ENCODE results near the gene ORMDL1.

ORMDL1 gene

GRCh38 chr2:189783927-189784867, at the start of gene ORMDL1, which contains the start of gene PMS1:
Gene ORMDL1, minus strand, starts transcription at chr2:189784339. Its CDS starts 1,744 bp downstream, at chr2:189782595.
Gene PMS1, plus strand, starts transcription at chr2:189784450. Its CDS starts 7,360 bp downstream, at chr2:189791810.
- DNase-seq, result peak; percentile 92

- peak; percentile 79 for DNase-seq
These were observed 46.4 kb upstream of the ORMDL1 start for GRCh38 chr2:189830510-189830909.

GRCh38 chr2:189829102-189829833, 45.1 kb upstream of the ORMDL1 start:
- DNase-seq, result no peak

- no peak for DNase-seq
These were observed 41.9 kb upstream of the ORMDL1 start for GRCh38 chr2:189826039-189826438.

- no peak for DNase-seq
These were observed 40.7 kb upstream of the ORMDL1 start for GRCh38 chr2:189824694-189825396.

GRCh38 chr2:189821953-189822748, 38.0 kb upstream of the ORMDL1 start:
- no peak for DNase-seq

GRCh38 chr2:189819297-189819704, 35.2 kb upstream of the ORMDL1 start:
- DNase-seq, result no peak

GRCh38 chr2:189818249-189819038, 34.3 kb upstream of the ORMDL1 start:
- DNase-seq, result no peak

GRCh38 chr2:189803431-189803830, 19.3 kb upstream of the ORMDL1 start:
- DNase-seq, result no peak

GRCh38 chr2:189802396-189802912, 18.3 kb upstream of the ORMDL1 start:
- no peak for DNase-seq

GRCh38 chr2:189799531-189799930, 15.4 kb upstream of the ORMDL1 start:
- no peak for DNase-seq

- no peak for DNase-seq
These were observed 14.8 kb upstream of the ORMDL1 start for GRCh38 chr2:189799030-189799331.

- DNase-seq, result no peak
These were observed 14.3 kb upstream of the ORMDL1 start for GRCh38 chr2:189798312-189799029.

- DNase-seq, result no peak
These were observed 13.8 kb upstream of the ORMDL1 start for GRCh38 chr2:189797902-189798301.

- DNase-seq, result no peak
These were observed 10.2 kb upstream of the ORMDL1 start for GRCh38 chr2:189794310-189794709.

- DNase-seq, result no peak
These were observed 7.4 kb upstream of the ORMDL1 start for GRCh38 chr2:189791338-189792042.

GRCh38 chr2:189783451-189783926, 650 bp downstream of the ORMDL1 start:
- peak; percentile 31 for DNase-seq

GRCh38 chr2:189782221-189782671, 1.9 kb downstream of the ORMDL1 start:
- no peak for DNase-seq

GRCh38 chr2:189772212-189772611, 11.9 kb downstream of the ORMDL1 start:
- no peak for DNase-seq
